ENCODE data around the gene HEY2. TPM values are rescaled to one million over a fixed set of nuclear protein-coding genes. Genes with fewer than 3 reads are reported as not detected.
"Not testable (repeated sequence)": the region's sequence is repeated elsewhere in the genome, so short reads cannot be mapped to it uniquely, and the experiment has no call there.

Gene HEY2
- total RNA-seq, 1 donor from 2014 or later = 25.6 TPM

- Histone ChIP-seq H3K9me3 (replicated peaks) (no peaks in the 10 kb centered on the region), H3K36me3 (no peaks in the 10 kb centered on the region), H3K27ac (replicated peaks) (no peak overlapping the region), H3K4me1 (peaks cover 22% of the 10 kb centered on the region), H3K4me3 (no peak overlapping the region), H3K27me3 (ENCODE audit: low read depth) (no peaks in the 10 kb centered on the region)
- no peak for DNase-seq
- intact Hi-C loops (cut with micrococcal nuclease) = loop anchor here (5.0 kb wide), 1 partner anchor 457 kb away; no protein-coding TSS in a partner anchor
- no peak for TF ChIP-seq CTCF (IDR thresholded peaks at IDR 0.05; ENCODE audit: borderline replicate concordance)
Measured at GRCh38 chr6:125769147-125769783, 19.8 kb downstream of the HEY2 start.

- Histone ChIP-seq H3K27ac (replicated peaks) (no peak overlapping the region), H3K9me3 (replicated peaks) (no peaks in the 10 kb centered on the region), H3K27me3 (ENCODE audit: low read depth) (no peaks in the 10 kb centered on the region), H3K4me1 (no peaks in the 10 kb centered on the region), H3K4me3 (no peak overlapping the region), H3K36me3 (no peaks in the 10 kb centered on the region)
- intact Hi-C loops (cut with micrococcal nuclease) = no loop called here
- TF ChIP-seq CTCF (IDR thresholded peaks at IDR 0.05; ENCODE audit: borderline replicate concordance) = no peak
- no peak for DNase-seq
Measured at GRCh38 chr6:125773387-125774341, 24.2 kb downstream of the HEY2 start.

- H3K4me1 ChIP-seq; DNase-seq; intact Hi-C loops (cut with micrococcal nuclease); H3K27ac ChIP-seq (replicated peaks); H3K36me3 ChIP-seq; H3K27me3 ChIP-seq (ENCODE audit: low read depth); H3K9me3 ChIP-seq (replicated peaks); H3K4me3 ChIP-seq: not testable (repeated sequence)
Measured at GRCh38 chr6:125776107-125776826, 26.8 kb downstream of the HEY2 start.

- peak overlapping the region; percentile 73 for H3K4me3 ChIP-seq
- H3K36me3 ChIP-seq = no peaks in the 10 kb centered on the region
- TF ChIP-seq CTCF (IDR thresholded peaks at IDR 0.05; ENCODE audit: borderline replicate concordance) = peak; percentile 56
- peaks cover 13% of the 10 kb centered on the region for H3K4me1 ChIP-seq
- no peaks in the 10 kb centered on the region for H3K9me3 ChIP-seq (replicated peaks)
- peak; percentile 79 for DNase-seq
- intact Hi-C loops (cut with micrococcal nuclease) = loop anchor here (5.0 kb wide), 1 partner anchor 182 kb away; no protein-coding TSS in a partner anchor
- H3K27me3 ChIP-seq (ENCODE audit: low read depth) = no peaks in the 10 kb centered on the region
- peak overlapping the region; percentile 95 for H3K27ac ChIP-seq (replicated peaks)
Measured at GRCh38 chr6:125779924-125780539, 30.6 kb downstream of the HEY2 start.

- peak overlapping the region; percentile 73 for H3K4me3 ChIP-seq
- no peak for TF ChIP-seq CTCF (IDR thresholded peaks at IDR 0.05; ENCODE audit: borderline replicate concordance)
- H3K9me3 ChIP-seq (replicated peaks) = no peaks in the 10 kb centered on the region
- intact Hi-C loops (cut with micrococcal nuclease) = loop anchor here (5.0 kb wide), 1 partner anchor 182 kb away; no protein-coding TSS in a partner anchor
- no peaks in the 10 kb centered on the region for H3K36me3 ChIP-seq
- peaks cover 13% of the 10 kb centered on the region for H3K4me1 ChIP-seq
- H3K27ac ChIP-seq (replicated peaks) = peak overlapping the region; percentile 95
- H3K27me3 ChIP-seq (ENCODE audit: low read depth) = no peaks in the 10 kb centered on the region
- peak; percentile 45 for DNase-seq
Measured at GRCh38 chr6:125780540-125781313, 31.3 kb downstream of the HEY2 start.

All from left ventricle myocardium inferior (tissue), 1 donor.